Keratinocyte (primary cell): ENCODE measurements around the gene NCOA3. TPM values are rescaled to one million over a fixed set of nuclear protein-coding genes. Genes with fewer than 3 reads are reported as not detected.

Source experiments
- DNase-seq: peaks from one replicate; pipeline ENCODE4 v3.0.0-alpha.2; 2011; ENCODE audit warnings: low read depth, missing footprints, low spot score
- FAIRE-seq: peaks from 2 replicates; lab custom pipeline; 2011; peaks lifted over from hg19 to GRCh38; lab: Jason Lieb, UNC
- H2AFZ ChIP-seq: 2 replicates; pipeline ENCODE4 v1.6.0; 2012; ENCODE audit warnings: low read length, control low read depth, inconsistent platforms; ENCODE audit not compliant: control insufficient read depth
- H3K27ac ChIP-seq: 2 replicates; pipeline ENCODE4 v1.5.1; 2011; ENCODE audit warnings: low read length; ENCODE audit not compliant: control insufficient read depth, insufficient read depth
- H3K27me3 ChIP-seq: 3 replicates; pipeline ENCODE4 v1.6.0; 2011; ENCODE audit warnings: low read length; ENCODE audit not compliant: control insufficient read depth, insufficient read depth; ENCODE audit errors: extremely low read depth
- H3K36me3 ChIP-seq, 2 experiments: 2 replicates in 1 of 2; 3 replicates in 1 of 2; pipeline ENCODE4 v1.5.1; 2011; ENCODE audit warnings: low read length in 2 of 2, mild to moderate bottlenecking in 1 of 2; ENCODE audit not compliant: control insufficient read depth in 2 of 2, insufficient read depth in 2 of 2; ENCODE audit errors: extremely low read depth in 1 of 2
- H3K4me1 ChIP-seq: 3 replicates; pipeline ENCODE4 v1.5.1; 2011; ENCODE audit warnings: low read length; ENCODE audit not compliant: control insufficient read depth, insufficient read depth; ENCODE audit errors: extremely low read depth
- H3K4me2 ChIP-seq: 3 replicates; pipeline ENCODE4 v1.6.0; 2011; ENCODE audit warnings: low read depth, low read length; ENCODE audit not compliant: control insufficient read depth, insufficient read depth; ENCODE audit errors: extremely low read depth
- H3K4me3 ChIP-seq, 3 experiments: fragments of 200-600 bp in 1 of 3; sonication (generic) in 1 of 3; 2 replicates in 2 of 3; 3 replicates in 1 of 3; pipeline ENCODE4 v1.5.1; 2011 to 2016; ENCODE audit warnings: low read length in 3 of 3, mild to moderate bottlenecking in 3 of 3, control low read depth in 2 of 3, inconsistent platforms in 1 of 3, low read depth in 1 of 3, mixed read lengths in 1 of 3, mixed run types in 1 of 3, moderate library complexity in 1 of 3; ENCODE audit not compliant: control insufficient read depth in 2 of 3, insufficient read depth in 2 of 3; ENCODE audit errors: extremely low read depth in 1 of 3
- H3K79me2 ChIP-seq: 2 replicates; pipeline ENCODE4 v1.6.0; 2012; ENCODE audit warnings: low read length; ENCODE audit not compliant: control insufficient read depth, insufficient read depth
- H3K9ac ChIP-seq: 3 replicates; pipeline ENCODE4 v1.6.0; 2011; ENCODE audit warnings: low read length; ENCODE audit not compliant: control insufficient read depth, insufficient read depth; ENCODE audit errors: extremely low read depth
- H3K9me1 ChIP-seq: 3 replicates; pipeline ENCODE4 v1.6.0; 2011; ENCODE audit warnings: low read length; ENCODE audit not compliant: control insufficient read depth, insufficient read depth; ENCODE audit errors: extremely low read depth
- H3K9me3 ChIP-seq: 2 replicates; pipeline ENCODE4 v1.5.1; 2012; ENCODE audit warnings: low read depth, low read length; ENCODE audit not compliant: control insufficient read depth
- H4K20me1 ChIP-seq: 3 replicates; pipeline ENCODE4 v1.6.0; 2011; ENCODE audit warnings: low read length; ENCODE audit not compliant: control insufficient read depth, insufficient read depth; ENCODE audit errors: extremely low read depth
- EZH2 ChIP-seq: IDR thresholded peaks from one replicate; pipeline ENCODE4 v1.6.1; 2012; ENCODE audit warnings: inconsistent platforms, mild to moderate bottlenecking, low read length, moderate library complexity
- dilution Hi-C: fragments of 300-500 bp; cut with MboI; formaldehyde crosslinking; loops from one replicate; pipeline ENCODE4 v1.7.0; 2020; ENCODE audit warnings: low sequenced_read_pairs; ENCODE audit not compliant: extremely low pct_ligation_motif_present
- polyA plus RNA-seq, 5 experiments: library from polyadenylated mRNA; depleted of rRNA in 3 of 5; stranded (reverse) in 3 of 5; stranded (forward) in 1 of 5; unstranded in 1 of 5; fragments of >200 nt; gene quantifications; 1 replicate in 1 of 5; 2 replicates in 3 of 5; 3 replicates in 1 of 5; pipeline versions ENCODE4 v1.2.1 to v1.2.3, GENCODE V29; 2011 to 2012; ENCODE audit warnings: missing spikeins in 2 of 5, low read depth in 1 of 5, low replicate concordance in 1 of 5
- TF ChIP-seq, protein P1 (sequence below), 3 experiments: IDR thresholded peaks in 1 of 3; conservative IDR thresholded peaks in 1 of 3; optimal IDR thresholded peaks in 1 of 3; 2 replicates in 2 of 3; 3 replicates in 1 of 3; pipeline versions ENCODE3 to v1.5.1; 2011; ENCODE audit warnings: low read length in 3 of 3, mild to moderate bottlenecking in 3 of 3, moderate library complexity in 2 of 3, control low read depth in 1 of 3, inconsistent platforms in 1 of 3; ENCODE audit not compliant: insufficient read depth in 2 of 3; ENCODE audit errors: extremely low read depth in 1 of 3

Gene NCOA3
- polyA plus RNA-seq, 1 donor (not counting 4 experiments of a cell fraction or from before 2014, with no cell fraction given) = 25.8 TPM

GRCh38 chr20:47566269-47566668 is 64.6 kb downstream of the NCOA3 start:
- FAIRE-seq (no peak), DNase-seq (no peak)
- Histone ChIP-seq H3K9me1 (no peaks in the 10 kb centered on the region), H3K27ac (no peak overlapping the region), H4K20me1 (no peaks in the 10 kb centered on the region), H3K27me3 (no peaks in the 10 kb centered on the region), H3K9me3 (no peaks in the 10 kb centered on the region), H3K4me1 (peaks cover 14% of the 10 kb centered on the region), H2AFZ (no peak overlapping the region), H3K36me3 (no peaks in the 10 kb centered on the region), H3K4me2 (no peak overlapping the region), H3K4me3 (no peak overlapping the region), H3K79me2 (peaks cover 63% of the 10 kb centered on the region), H3K9ac (no peak overlapping the region)
- dilution Hi-C loops = no loop called here
- TF ChIP-seq, protein P1, sequence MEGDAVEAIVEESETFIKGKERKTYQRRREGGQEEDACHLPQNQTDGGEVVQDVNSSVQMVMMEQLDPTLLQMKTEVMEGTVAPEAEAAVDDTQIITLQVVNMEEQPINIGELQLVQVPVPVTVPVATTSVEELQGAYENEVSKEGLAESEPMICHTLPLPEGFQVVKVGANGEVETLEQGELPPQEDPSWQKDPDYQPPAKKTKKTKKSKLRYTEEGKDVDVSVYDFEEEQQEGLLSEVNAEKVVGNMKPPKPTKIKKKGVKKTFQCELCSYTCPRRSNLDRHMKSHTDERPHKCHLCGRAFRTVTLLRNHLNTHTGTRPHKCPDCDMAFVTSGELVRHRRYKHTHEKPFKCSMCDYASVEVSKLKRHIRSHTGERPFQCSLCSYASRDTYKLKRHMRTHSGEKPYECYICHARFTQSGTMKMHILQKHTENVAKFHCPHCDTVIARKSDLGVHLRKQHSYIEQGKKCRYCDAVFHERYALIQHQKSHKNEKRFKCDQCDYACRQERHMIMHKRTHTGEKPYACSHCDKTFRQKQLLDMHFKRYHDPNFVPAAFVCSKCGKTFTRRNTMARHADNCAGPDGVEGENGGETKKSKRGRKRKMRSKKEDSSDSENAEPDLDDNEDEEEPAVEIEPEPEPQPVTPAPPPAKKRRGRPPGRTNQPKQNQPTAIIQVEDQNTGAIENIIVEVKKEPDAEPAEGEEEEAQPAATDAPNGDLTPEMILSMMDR (optimal IDR thresholded peaks at IDR 0.05 in 1 of 3, IDR thresholded peaks at IDR 0.05 in 1 of 3, conservative IDR thresholded peaks at IDR 0.05 in 1 of 3; ENCODE audit: extremely low read depth in 1 of 3, insufficient read depth in 2 of 3, low read length in 3 of 3) = no peak
- TF ChIP-seq EZH2 = no peak

GRCh38 chr20:47568019-47568418 is 66.3 kb downstream of the NCOA3 start:
- no peaks in the 10 kb centered on the region for H3K9me3 ChIP-seq
- H3K79me2 ChIP-seq = peaks cover 60% of the 10 kb centered on the region
- no peak for FAIRE-seq
- no peaks in the 10 kb centered on the region for H3K27me3 ChIP-seq
- no peak overlapping the region for H3K4me2 ChIP-seq
- H3K36me3 ChIP-seq = no peaks in the 10 kb centered on the region
- dilution Hi-C loops = no loop called here
- no peak overlapping the region for H2AFZ ChIP-seq
- H3K4me1 ChIP-seq = peaks cover 14% of the 10 kb centered on the region
- no peak for DNase-seq
- no peak overlapping the region for H3K9ac ChIP-seq
- no peak overlapping the region for H3K4me3 ChIP-seq
- no peaks in the 10 kb centered on the region for H4K20me1 ChIP-seq
- H3K9me1 ChIP-seq = no peaks in the 10 kb centered on the region
- H3K27ac ChIP-seq = no peak overlapping the region
- TF ChIP-seq, protein P1 (optimal IDR thresholded peaks at IDR 0.05 in 1 of 3, IDR thresholded peaks at IDR 0.05 in 1 of 3, conservative IDR thresholded peaks at IDR 0.05 in 1 of 3; ENCODE audit: extremely low read depth in 1 of 3, insufficient read depth in 2 of 3, low read length in 3 of 3) = no peak
- no peak for TF ChIP-seq EZH2
